ENCODE results near the gene PSG3. TPM values are rescaled to one million over a fixed set of nuclear protein-coding genes. Genes with fewer than 3 reads are reported as not detected.
"Not testable (repeated sequence)": the region's sequence is repeated elsewhere in the genome, so short reads cannot be mapped to it uniquely, and the experiment has no call there.

Gene PSG3
- total RNA-seq (ENCODE audit: unreplicated experiment), result not detected
- long read RNA-seq, result 0 reads

GRCh38 chr19:42740381-42740780 is at the start of gene PSG3:
PSG3 (minus strand) TSS chr19:42740481; CDS start chr19:42740384, 97 bp downstream.
- DNase-seq (ENCODE audit: low spot score); H3K4me1 Mint-ChIP-seq (ENCODE audit: unreplicated experiment); H3K4me3 Mint-ChIP-seq (ENCODE audit: unreplicated experiment); H3K36me3 Mint-ChIP-seq (ENCODE audit: low read depth, unreplicated experiment); H3K9me3 Mint-ChIP-seq (ENCODE audit: unreplicated experiment); H3K27me3 Mint-ChIP-seq (ENCODE audit: unreplicated experiment); H3K27ac Mint-ChIP-seq (ENCODE audit: unreplicated experiment): not testable (repeated sequence)

- DNase-seq (ENCODE audit: low spot score); H3K4me3 Mint-ChIP-seq (ENCODE audit: unreplicated experiment); H3K27me3 Mint-ChIP-seq (ENCODE audit: unreplicated experiment); H3K4me1 Mint-ChIP-seq (ENCODE audit: unreplicated experiment); H3K9me3 Mint-ChIP-seq (ENCODE audit: unreplicated experiment); H3K36me3 Mint-ChIP-seq (ENCODE audit: low read depth, unreplicated experiment); H3K27ac Mint-ChIP-seq (ENCODE audit: unreplicated experiment): not testable (repeated sequence)
Measured at GRCh38 chr19:42788766-42789165, 48.5 kb upstream of the PSG3 start.

- H3K4me1 Mint-ChIP-seq (ENCODE audit: unreplicated experiment); H3K27me3 Mint-ChIP-seq (ENCODE audit: unreplicated experiment); H3K4me3 Mint-ChIP-seq (ENCODE audit: unreplicated experiment); H3K36me3 Mint-ChIP-seq (ENCODE audit: low read depth, unreplicated experiment); H3K9me3 Mint-ChIP-seq (ENCODE audit: unreplicated experiment); DNase-seq (ENCODE audit: low spot score); H3K27ac Mint-ChIP-seq (ENCODE audit: unreplicated experiment): not testable (repeated sequence)
Measured at GRCh38 chr19:42787766-42788165, 47.5 kb upstream of the PSG3 start.

- H3K27me3 Mint-ChIP-seq (ENCODE audit: unreplicated experiment); H3K4me1 Mint-ChIP-seq (ENCODE audit: unreplicated experiment); H3K9me3 Mint-ChIP-seq (ENCODE audit: unreplicated experiment); H3K36me3 Mint-ChIP-seq (ENCODE audit: low read depth, unreplicated experiment); H3K4me3 Mint-ChIP-seq (ENCODE audit: unreplicated experiment); H3K27ac Mint-ChIP-seq (ENCODE audit: unreplicated experiment): not testable (repeated sequence)
- TF ChIP-seq CTCF (IDR thresholded peaks at IDR 0.05; ENCODE audit: unreplicated experiment), result peak; percentile 81
- DNase-seq (ENCODE audit: low spot score), result peak; percentile 84
Measured at GRCh38 chr19:42776750-42777612, 36.7 kb upstream of the PSG3 start.

GRCh38 chr19:42774510-42775158 is 34.4 kb upstream of the PSG3 start:
- H3K4me1 Mint-ChIP-seq (ENCODE audit: unreplicated experiment); H3K36me3 Mint-ChIP-seq (ENCODE audit: low read depth, unreplicated experiment); H3K27ac Mint-ChIP-seq (ENCODE audit: unreplicated experiment); H3K4me3 Mint-ChIP-seq (ENCODE audit: unreplicated experiment); H3K27me3 Mint-ChIP-seq (ENCODE audit: unreplicated experiment); DNase-seq (ENCODE audit: low spot score); H3K9me3 Mint-ChIP-seq (ENCODE audit: unreplicated experiment): not testable (repeated sequence)

GRCh38 chr19:42767319-42767718 is 27.0 kb upstream of the PSG3 start:
- peak; percentile 63 for TF ChIP-seq CTCF (IDR thresholded peaks at IDR 0.05; ENCODE audit: unreplicated experiment)
- Mint-ChIP-seq H3K27me3 (ENCODE audit: unreplicated experiment) (peaks cover 23% of the 10 kb centered on the region), H3K4me3 (ENCODE audit: unreplicated experiment) (peak overlapping the region; percentile 47), H3K4me1 (ENCODE audit: unreplicated experiment) (peaks cover 18% of the 10 kb centered on the region)
- peak; percentile 47 for DNase-seq (ENCODE audit: low spot score)
- not testable (repeated sequence) for H3K9me3 Mint-ChIP-seq (ENCODE audit: unreplicated experiment); H3K27ac Mint-ChIP-seq (ENCODE audit: unreplicated experiment); H3K36me3 Mint-ChIP-seq (ENCODE audit: low read depth, unreplicated experiment)

- H3K27me3 Mint-ChIP-seq (ENCODE audit: unreplicated experiment), result peaks cover 19% of the 10 kb centered on the region
Measured at GRCh38 chr19:42766871-42767270, 26.6 kb upstream of the PSG3 start.

More at GRCh38 chr19:42766871-42767270, 26.6 kb upstream of the PSG3 start:
- H3K4me3 Mint-ChIP-seq (ENCODE audit: unreplicated experiment); DNase-seq (ENCODE audit: low spot score); H3K9me3 Mint-ChIP-seq (ENCODE audit: unreplicated experiment); H3K36me3 Mint-ChIP-seq (ENCODE audit: low read depth, unreplicated experiment); H3K27ac Mint-ChIP-seq (ENCODE audit: unreplicated experiment): not testable (repeated sequence)
- peaks cover 18% of the 10 kb centered on the region for H3K4me1 Mint-ChIP-seq (ENCODE audit: unreplicated experiment)
